HepG2 (cell line): ENCODE measurements around the gene DGCR2. TPM values are rescaled to one million over a fixed set of nuclear protein-coding genes. Genes with fewer than 3 reads are reported as not detected.

ENCODE experiments used
- ATAC-seq: fragments of 200-7000 bp; cut with Tn5 transposase; 3 replicates; pipeline ENCODE4 v1.9.1; 2020; ENCODE audit warnings: mild to moderate bottlenecking, moderate library complexity
- BruUV-seq: library from RNA; stranded (reverse); fragments of 400-500 nt; replicated peaks from 2 replicates; lab custom pipeline; 2021; lab: Mats Ljungman, UMichigan
- CTCF ChIA-PET: fragments of 300-600 bp; formaldehyde crosslinking; extraction: SDS; loops from one replicate; lab custom pipeline; 2021; ENCODE audit warnings: low total read pairs, inconsistent platforms, low intra/inter-chr PET ratio; lab: Yijun Ruan, JAX
- POLR2A ChIA-PET: fragments of 350-600 bp; sonication (Branson Sonifier 250); formaldehyde crosslinking; loops from one replicate; lab custom pipeline; 2020; ENCODE audit warnings: antibody characterized with exemption, inconsistent platforms; lab: Yijun Ruan, JAX
- DNase-seq: peaks from one replicate; pipeline ENCODE4 v3.0.0-alpha.2; 2015; ENCODE audit warnings: low spot score
- FAIRE-seq: peaks from 3 replicates; lab custom pipeline; 2011; peaks lifted over from hg19 to GRCh38; lab: Jason Lieb, UNC
- H2AFZ ChIP-seq: one replicate; pipeline ENCODE4 v1.6.1; 2011; ENCODE audit warnings: low read length, inconsistent platforms
- H3K27ac ChIP-seq: fragments of 300-600 bp; 3 replicates; pipeline ENCODE4 v1.8.0; 2011; ENCODE audit warnings: mixed run types, mild to moderate bottlenecking, mixed read lengths, low read length, inconsistent platforms; ENCODE audit not compliant: insufficient read depth; ENCODE audit errors: extremely low read length
- H3K27me3 ChIP-seq, 2 experiments: fragments of 200-600 bp in 1 of 2; 2 replicates in 1 of 2; 3 replicates in 1 of 2; pipeline versions ENCODE4 v1.6.0 to v1.8.0; 2011; ENCODE audit warnings: low read length in 2 of 2, mild to moderate bottlenecking in 2 of 2, moderate library complexity in 2 of 2, inconsistent platforms in 1 of 2; ENCODE audit not compliant: insufficient read depth in 2 of 2, control insufficient read depth in 1 of 2
- H3K36me3 ChIP-seq, 2 experiments: fragments of 200-600 bp in 1 of 2; replicated peaks in 1 of 2; 2 replicates in 1 of 2; 3 replicates in 1 of 2; pipeline versions ENCODE4 v1.5.1 to v1.8.0; 2011; ENCODE audit warnings: low read length in 2 of 2, inconsistent platforms in 1 of 2; ENCODE audit not compliant: insufficient read depth in 2 of 2, control insufficient read depth in 1 of 2
- H3K4me1 ChIP-seq: 2 replicates; pipeline ENCODE4 v1.5.1; 2012; ENCODE audit warnings: low read length, inconsistent platforms; ENCODE audit not compliant: insufficient read depth
- H3K4me2 ChIP-seq: 2 replicates; pipeline ENCODE4 v1.6.0; 2011; ENCODE audit warnings: low read depth, low read length, inconsistent platforms
- H3K4me3 ChIP-seq, 3 experiments: fragments of 200-600 bp in 1 of 3; sonication (generic), shearing (Covaris generic) in 1 of 3; replicated peaks in 1 of 3; 2 replicates each; pipeline ENCODE4 v1.5.1; 2011 to 2016; ENCODE audit warnings: low read length in 3 of 3, inconsistent platforms in 2 of 3, low read depth in 2 of 3, mild to moderate bottlenecking in 2 of 3, control low read depth in 1 of 3, mixed read lengths in 1 of 3; ENCODE audit not compliant: insufficient read depth in 1 of 3
- H3K79me2 ChIP-seq: one replicate; pipeline ENCODE4 v1.6.1; 2011; ENCODE audit warnings: low read length, inconsistent platforms; ENCODE audit not compliant: insufficient read depth
- H3K9ac ChIP-seq: 2 replicates; pipeline ENCODE4 v1.6.0; 2011; ENCODE audit warnings: mild to moderate bottlenecking, low read depth, low read length, inconsistent platforms; ENCODE audit not compliant: insufficient read depth
- H3K9me3 ChIP-seq: 2 replicates; pipeline ENCODE4 v1.5.1; 2012; ENCODE audit warnings: mild to moderate bottlenecking, low read length
- H4K20me1 ChIP-seq: 2 replicates; pipeline ENCODE4 v1.6.0; 2011; ENCODE audit warnings: inconsistent platforms, mild to moderate bottlenecking, low read length, moderate library complexity; ENCODE audit not compliant: insufficient read depth
- FOXM1 ChIP-seq: sonication (generic); formaldehyde crosslinking; IDR thresholded peaks from 2 replicates; pipeline ENCODE4 v1.5.0; 2020; ENCODE audit warnings: missing genetic modification reagents
- ZNF121 ChIP-seq: sonication (generic); formaldehyde crosslinking; IDR thresholded peaks from 2 replicates; pipeline ENCODE4 v1.5.0; 2020; ENCODE audit warnings: mild to moderate bottlenecking, missing genetic modification reagents
- ZNF609 ChIP-seq: sonication (generic); formaldehyde crosslinking; IDR thresholded peaks from 2 replicates; pipeline ENCODE4 v1.4.0; 2020; ENCODE audit warnings: mild to moderate bottlenecking, missing genetic modification reagents, borderline replicate concordance
- WGBS: methylation state at CpG from one replicate; pipeline ENCODE4 v1.1.6; 2017; ENCODE audit warnings: low lambda C conversion rate; 5-methylcytosine and 5-hydroxymethylcytosine counted together
- in situ Hi-C: cut with HindIII; loops from 2 replicates; pipeline ENCODE4 v1.10.0; 2017; ENCODE audit warnings: low pct_unique_long_range_greater_than_20kb; ENCODE audit not compliant: extremely low pct_ligation_motif_present
- intact Hi-C: fragments of 100-400 bp; cut with micrococcal nuclease; formaldehyde crosslinking; loops from one replicate; pipeline ENCODE4 v1.10.0; 2022; ENCODE audit not compliant: unreplicated experiment
- polyA plus RNA-seq, 8 experiments: library from polyadenylated mRNA; depleted of rRNA in 3 of 8; stranded (reverse) in 7 of 8; unstranded in 1 of 8; fragments of >200 nt; fragmentation: Illumina TruSeq in 4 of 8; extraction: Trizol in 4 of 8; gene quantifications; 2 replicates each; pipeline versions ENCODE4 v1.2.1 to v1.2.3, GENCODE V29; 2011 to 2016; ENCODE audit warnings: low read depth in 4 of 8, missing spikeins in 1 of 8, mixed read lengths in 1 of 8; ENCODE audit not compliant: insufficient read depth in 1 of 8
- total RNA-seq, 5 experiments: library from RNA; depleted of rRNA; stranded (reverse); fragments of >200 nt; fragmentation: Illumina TruSeq; extraction: Trizol; gene quantifications; 2 replicates each; pipeline ENCODE4 v1.2.3, GENCODE V29; 2016; ENCODE audit warnings: low read depth in 1 of 5

The DGCR2 gene
- total and polyA plus RNA-seq, 2 of the 13 experiments (the other 11 are each of a cell fraction or from before 2014, with no cell fraction given), result 23.1 to 35.3 TPM

GRCh38 chr22:19168088-19168890 is 46.1 kb upstream of the DGCR2 start (continued):
- TF ChIP-seq ZNF609 (CRISPR knock-in tag), result no peak

- no peak overlapping the region for H3K27ac ChIP-seq
- ChIA-PET POLR2A (interaction anchor here (1.3 to 1.9 kb wide), 2 partner anchors 11 to 23 kb away, joined by 3 to 5 read pairs; partner anchors contain the start of genes ESS2 and SLC25A1), CTCF (no interaction called here)
- no peak overlapping the region for H2AFZ ChIP-seq
- in situ Hi-C loops (no loop called here), intact Hi-C loops (no loop called here)
- FAIRE-seq, result no peak
- H3K4me1 ChIP-seq, result peaks cover 27% of the 10 kb centered on the region
- no peak for ATAC-seq
- no peak overlapping the region for H3K9ac ChIP-seq
- H3K4me3 ChIP-seq, result no peak overlapping the region
- no peaks in the 10 kb centered on the region for H3K36me3 ChIP-seq
- peaks cover 7 to 43% of the 10 kb centered on the region in 2 experiments for H3K27me3 ChIP-seq
- no peak for DNase-seq
- no peak for TF ChIP-seq FOXM1 (CRISPR knock-in tag)
- peak; percentile 68 for TF ChIP-seq ZNF121
- no peaks in the 10 kb centered on the region for H3K9me3 ChIP-seq
- H3K79me2 ChIP-seq, result peaks cover 8% of the 10 kb centered on the region
- 17% methylated on average over 6 of the region's 13 CpGs for WGBS
- peak overlapping the region; percentile 5; the same call in 1 of the 2 replicates for H3K4me2 ChIP-seq
- BruUV-seq, result no TSS peak
- H4K20me1 ChIP-seq, result 0 out of 2 replicates have a peak, but pooled peaks cover 3% of the 10 kb centered on the region
Observed at GRCh38 chr22:19167106-19167869, 45.1 kb upstream of the DGCR2 start.
